Right atrium auricular region (tissue), 2 donors: ENCODE measurements around the gene SLC41A2. TPM values are rescaled to one million over a fixed set of nuclear protein-coding genes. Genes with fewer than 3 reads are reported as not detected.

Experiments used
- DNase-seq: peaks from one replicate; pipeline ENCODE4 v3.0.0-alpha.2; 2019; ENCODE audit warnings: low spot score
- H3K27ac ChIP-seq, 2 donors: fragments of 200-600 bp; sonication (generic); 1 replicate in 1 of 2; 2 replicates in 1 of 2; pipeline ENCODE4 v1.5.1; 2016 to 2019
- H3K27me3 ChIP-seq, 2 donors: fragments of 200-600 bp; sonication (generic); one replicate each; pipeline versions ENCODE4 v1.5.1 to v1.6.0; 2017 to 2019
- H3K36me3 ChIP-seq: fragments of 200-600 bp; sonication (generic); one replicate; pipeline ENCODE4 v1.5.1; 2016
- H3K4me1 ChIP-seq, 2 donors: fragments of 200-600 bp; sonication (generic); one replicate each; pipeline versions ENCODE4 v1.5.1 to v1.6.0; 2017 to 2019
- H3K4me3 ChIP-seq, 2 donors: fragments of 200-600 bp; sonication (generic); 1 replicate in 1 of 2; 2 replicates in 1 of 2; pipeline ENCODE4 v1.5.1; 2017 to 2019; ENCODE audit warnings: mild to moderate bottlenecking in 1 of 2, moderate library complexity in 1 of 2
- H3K9me3 ChIP-seq, 2 donors: fragments of 200-600 bp; sonication (generic); one replicate each; pipeline ENCODE4 v1.5.1; 2019
- total RNA-seq, 2 donors: library from RNA; depleted of rRNA; stranded (reverse); fragments of >200 nt; gene quantifications; one replicate each; pipeline ENCODE4 v1.1.0, GENCODE V29; 2016
- TF ChIP-seq, protein P1 (sequence below), 2 donors: fragments of 200-600 bp; sonication (generic); IDR thresholded peaks; one replicate each; pipeline ENCODE4 v1.5.1; 2019; ENCODE audit warnings: antibody characterized with exemption in 2 of 2

The SLC41A2 gene
- total RNA-seq, 2 donors from 2014 or later = 12.0 to 17.5 TPM

DNA sequence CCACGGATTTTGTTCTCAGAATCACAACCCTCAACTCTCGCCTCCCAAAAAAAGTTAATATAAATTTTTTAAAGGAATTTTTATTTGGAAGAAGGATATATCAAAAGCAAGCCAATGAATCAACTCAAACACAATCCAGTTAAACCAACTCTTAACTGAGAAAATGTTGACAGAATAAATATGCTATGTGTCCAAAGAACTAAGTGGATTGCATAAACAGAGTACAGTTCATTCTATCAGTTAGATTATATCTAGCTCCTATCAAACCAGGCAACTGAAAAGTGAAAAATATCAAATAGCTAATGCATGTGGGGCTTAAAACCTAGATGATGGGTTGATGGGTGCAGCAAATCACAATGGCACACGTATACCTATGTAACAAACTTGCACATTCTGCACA, 16.6 kb downstream of the SLC41A2 start:
- H3K27ac ChIP-seq = no peak overlapping the region
- TF ChIP-seq, protein P1, sequence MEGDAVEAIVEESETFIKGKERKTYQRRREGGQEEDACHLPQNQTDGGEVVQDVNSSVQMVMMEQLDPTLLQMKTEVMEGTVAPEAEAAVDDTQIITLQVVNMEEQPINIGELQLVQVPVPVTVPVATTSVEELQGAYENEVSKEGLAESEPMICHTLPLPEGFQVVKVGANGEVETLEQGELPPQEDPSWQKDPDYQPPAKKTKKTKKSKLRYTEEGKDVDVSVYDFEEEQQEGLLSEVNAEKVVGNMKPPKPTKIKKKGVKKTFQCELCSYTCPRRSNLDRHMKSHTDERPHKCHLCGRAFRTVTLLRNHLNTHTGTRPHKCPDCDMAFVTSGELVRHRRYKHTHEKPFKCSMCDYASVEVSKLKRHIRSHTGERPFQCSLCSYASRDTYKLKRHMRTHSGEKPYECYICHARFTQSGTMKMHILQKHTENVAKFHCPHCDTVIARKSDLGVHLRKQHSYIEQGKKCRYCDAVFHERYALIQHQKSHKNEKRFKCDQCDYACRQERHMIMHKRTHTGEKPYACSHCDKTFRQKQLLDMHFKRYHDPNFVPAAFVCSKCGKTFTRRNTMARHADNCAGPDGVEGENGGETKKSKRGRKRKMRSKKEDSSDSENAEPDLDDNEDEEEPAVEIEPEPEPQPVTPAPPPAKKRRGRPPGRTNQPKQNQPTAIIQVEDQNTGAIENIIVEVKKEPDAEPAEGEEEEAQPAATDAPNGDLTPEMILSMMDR (IDR thresholded peaks at IDR 0.05) = no peak
- no peaks in the 10 kb centered on the region for H3K27me3 ChIP-seq
- H3K4me3 ChIP-seq = no peak overlapping the region
- no peak for DNase-seq
- H3K36me3 ChIP-seq = no peaks in the 10 kb centered on the region
- no peaks in the 10 kb centered on the region for H3K4me1 ChIP-seq
- H3K9me3 ChIP-seq = no peaks in the 10 kb centered on the region

DNA sequence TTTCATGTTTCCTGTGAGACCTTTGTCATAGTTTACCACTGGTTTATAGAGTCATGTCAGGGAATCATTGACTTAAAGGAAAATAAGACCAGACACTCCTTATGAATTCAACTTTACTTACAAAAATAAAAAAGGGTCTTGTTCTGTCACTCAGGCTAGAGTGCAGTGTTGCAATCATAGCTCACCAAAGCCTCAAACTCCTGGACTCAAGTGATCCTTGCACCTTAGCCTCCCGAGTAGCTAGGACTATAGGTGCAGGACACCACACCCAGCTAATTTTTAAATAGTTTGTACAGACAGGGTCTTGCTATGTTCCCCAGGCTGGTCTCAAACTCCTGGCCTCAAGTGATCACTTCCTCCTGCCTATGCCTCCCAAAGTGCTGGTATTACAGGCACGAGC, 19.0 kb downstream of the SLC41A2 start:
- no peak for DNase-seq
- H3K36me3 ChIP-seq = no peaks in the 10 kb centered on the region
- TF ChIP-seq, protein P1 (IDR thresholded peaks at IDR 0.05) = no peak
- no peak overlapping the region for H3K4me3 ChIP-seq
- H3K27me3 ChIP-seq = no peaks in the 10 kb centered on the region
- H3K27ac ChIP-seq = no peak overlapping the region
- no peaks in the 10 kb centered on the region for H3K9me3 ChIP-seq
- no peaks in the 10 kb centered on the region for H3K4me1 ChIP-seq

DNA sequence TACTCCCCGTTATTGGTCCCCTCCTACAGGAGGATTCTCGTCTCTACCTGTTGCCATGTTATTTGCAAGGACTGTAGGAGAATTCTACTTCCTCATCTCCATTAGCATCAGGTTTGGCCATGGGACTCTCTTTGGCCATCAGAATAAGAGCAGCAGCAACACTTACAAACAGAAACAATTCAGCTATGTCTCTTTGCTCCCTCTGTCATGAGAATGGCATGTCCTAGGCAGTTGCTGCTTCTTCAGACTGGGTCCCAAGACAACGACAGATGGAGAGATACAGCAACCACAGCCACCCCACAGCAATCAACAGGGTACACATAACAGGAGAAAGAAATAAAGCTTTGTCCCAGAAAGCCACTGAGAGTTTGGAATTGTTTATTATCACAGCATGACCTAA, 19.7 kb downstream of the SLC41A2 start:
- TF ChIP-seq, protein P1 (IDR thresholded peaks at IDR 0.05) = no peak
- H3K9me3 ChIP-seq = no peaks in the 10 kb centered on the region
- H3K4me1 ChIP-seq = no peaks in the 10 kb centered on the region
- H3K4me3 ChIP-seq = no peak overlapping the region
- DNase-seq = no peak
- no peak overlapping the region for H3K27ac ChIP-seq
- H3K36me3 ChIP-seq = no peaks in the 10 kb centered on the region
- no peaks in the 10 kb centered on the region for H3K27me3 ChIP-seq

DNA sequence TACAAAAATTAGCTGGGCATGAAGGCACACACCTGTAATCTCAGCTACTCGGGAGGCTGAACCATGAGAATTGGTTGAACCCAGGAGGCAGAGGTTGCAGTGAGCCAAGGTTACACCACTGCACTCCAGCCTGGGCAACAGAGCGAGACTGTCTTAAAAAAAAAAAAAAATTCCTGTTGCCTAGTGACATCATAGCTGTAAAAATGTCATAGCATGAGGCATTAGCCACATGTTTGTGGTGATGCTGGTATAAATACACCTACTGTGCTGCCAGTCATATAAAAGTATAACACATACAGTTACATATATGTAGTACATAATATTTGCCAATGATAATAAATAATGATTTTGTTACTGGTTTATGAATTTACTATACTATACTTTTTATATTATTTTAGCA, 22.2 kb downstream of the SLC41A2 start:
- no peak overlapping the region for H3K27ac ChIP-seq
- no peak overlapping the region for H3K4me3 ChIP-seq
- TF ChIP-seq, protein P1 (IDR thresholded peaks at IDR 0.05) = no peak

DNA sequence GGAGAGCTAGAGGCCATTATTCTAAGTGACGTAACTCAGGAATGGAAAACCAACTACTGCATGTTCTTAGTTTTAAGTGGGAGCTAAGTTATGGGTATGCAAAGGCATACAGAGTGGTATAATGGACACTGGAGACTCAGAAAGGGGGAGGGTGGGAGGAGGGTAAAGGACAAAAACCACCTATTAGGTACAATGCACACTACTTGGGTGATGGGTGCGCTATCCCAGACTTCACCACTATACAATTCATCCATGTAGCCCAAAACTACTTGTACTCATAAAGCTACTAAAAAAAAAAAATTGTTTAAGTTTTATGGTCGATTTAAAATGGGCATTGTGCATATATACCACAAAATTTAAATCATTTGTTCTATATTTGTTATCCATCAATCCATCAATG, 24.3 kb downstream of the SLC41A2 start:
- Histone ChIP-seq H3K4me1 (no peaks in the 10 kb centered on the region), H3K27me3 (no peaks in the 10 kb centered on the region), H3K9me3 (no peaks in the 10 kb centered on the region), H3K27ac (no peak overlapping the region), H3K36me3 (no peaks in the 10 kb centered on the region), H3K4me3 (no peak overlapping the region)
- DNase-seq = no peak
- TF ChIP-seq, protein P1 (IDR thresholded peaks at IDR 0.05) = no peak

More for the DNA sequence above, 22.2 kb downstream of the SLC41A2 start:
- H3K9me3 ChIP-seq = no peaks in the 10 kb centered on the region
- H3K36me3 ChIP-seq = no peaks in the 10 kb centered on the region
- DNase-seq = no peak
- no peaks in the 10 kb centered on the region for H3K4me1 ChIP-seq
- no peaks in the 10 kb centered on the region for H3K27me3 ChIP-seq

DNA sequence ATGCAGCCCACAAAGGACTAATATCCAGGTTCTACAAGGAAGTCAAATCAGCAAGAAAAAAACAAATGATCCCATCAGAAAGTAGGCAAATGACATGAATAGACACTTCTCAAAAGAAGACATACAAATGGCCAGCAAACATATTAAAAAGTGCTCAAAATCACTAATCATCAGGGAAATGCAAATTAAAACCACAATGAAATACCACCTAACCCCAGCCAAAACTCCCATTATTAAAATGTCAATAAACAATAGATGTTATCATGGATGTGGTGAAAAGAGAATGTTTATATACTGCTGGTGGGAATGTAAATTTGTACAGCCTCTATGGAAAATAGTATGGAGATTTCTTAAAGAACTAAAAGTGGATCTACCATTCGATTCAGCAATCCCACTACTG, 25.0 kb downstream of the SLC41A2 start:
- Histone ChIP-seq H3K4me3 (no peak overlapping the region), H3K36me3 (no peaks in the 10 kb centered on the region), H3K27me3 (no peaks in the 10 kb centered on the region), H3K9me3 (no peaks in the 10 kb centered on the region), H3K4me1 (no peaks in the 10 kb centered on the region), H3K27ac (no peak overlapping the region)
- TF ChIP-seq, protein P1 (IDR thresholded peaks at IDR 0.05) = no peak
- DNase-seq = no peak
